IPS-NIHi11 (cell line): ENCODE data around the gene TRIM8.

Experiments
- DNase-seq: peaks from one replicate; pipeline ENCODE4 v3.0.0; 2012; ENCODE audit warnings: mixed read lengths, low spot score

TRIM8 gene

GRCh38 chr10:102701796-102702195, 57.5 kb downstream of the TRIM8 start:
- DNase-seq, result no peak

- DNase-seq, result no peak
Measured at GRCh38 chr10:102702742-102703141, 58.5 kb downstream of the TRIM8 start.

- no peak for DNase-seq
Measured at GRCh38 chr10:102704915-102705314, 60.6 kb downstream of the TRIM8 start.

GRCh38 chr10:102705531-102705930, 61.3 kb downstream of the TRIM8 start:
- DNase-seq, result no peak
